Thymus (tissue), 11 donors: ENCODE data around the gene NIFK. TPM values are rescaled to one million over a fixed set of nuclear protein-coding genes. Genes with fewer than 3 reads are reported as not detected.
A peak's percentile ranks its signal among the peaks of the same experiment; 100 is the strongest.

Source experiments
- DNase-seq, 9 donors: peaks; one replicate each; pipeline ENCODE4 v3.0.0-alpha.2; 2013; ENCODE audit warnings: low spot score in 9 of 9, low read depth in 6 of 9, missing footprints in 1 of 9
- H3K27ac ChIP-seq, 2 donors: one replicate each; pipeline ENCODE4 v1.5.1; 2013; ENCODE audit warnings: control low read depth in 1 of 2, low read depth in 1 of 2, low read length in 1 of 2, mild to moderate bottlenecking in 1 of 2, moderate library complexity in 1 of 2
- H3K27me3 ChIP-seq, 2 donors: one replicate each; pipeline ENCODE4 v1.5.1; 2013; ENCODE audit warnings: low read length in 1 of 2; ENCODE audit not compliant: control insufficient read depth in 2 of 2, insufficient read depth in 1 of 2
- H3K36me3 ChIP-seq, 2 donors: one replicate each; pipeline ENCODE4 v1.5.1; 2013; ENCODE audit warnings: low read length in 1 of 2, mild to moderate bottlenecking in 1 of 2, moderate library complexity in 1 of 2; ENCODE audit not compliant: control insufficient read depth in 2 of 2, insufficient read depth in 2 of 2
- H3K4me1 ChIP-seq, 2 donors: one replicate each; pipeline ENCODE4 v1.5.1; 2013; ENCODE audit warnings: low read length in 2 of 2; ENCODE audit not compliant: control insufficient read depth in 2 of 2, insufficient read depth in 2 of 2
- H3K4me3 ChIP-seq, 2 donors: one replicate each; pipeline ENCODE4 v1.5.1; 2013; ENCODE audit warnings: low read length in 2 of 2, control low read depth in 1 of 2, mild to moderate bottlenecking in 1 of 2
- H3K9me3 ChIP-seq, 2 donors: one replicate each; pipeline ENCODE4 v1.5.1; 2013; ENCODE audit warnings: low read length in 1 of 2, mild to moderate bottlenecking in 1 of 2; ENCODE audit not compliant: control insufficient read depth in 2 of 2, insufficient read depth in 1 of 2
- WGBS: extraction: QIAGEN DNeasy Blood & Tissue Kit; methylation state at CpG from one replicate; pipeline ENCODE4 v1.1.7; 2013; 5-methylcytosine and 5-hydroxymethylcytosine counted together
- polyA plus RNA-seq: library from polyadenylated mRNA; stranded (reverse); fragments of 200-250 nt; gene quantifications from one replicate; pipeline ENCODE4 v1.2.3, GENCODE V29; 2013
- total RNA-seq: library from RNA; stranded (reverse); fragments of 120-200 nt; gene quantifications from one replicate; pipeline ENCODE4 v1.2.4, GENCODE V29; 2013
- donor health status: healthy.

NIFK gene
- total and polyA plus RNA-seq, 2 donors: 74.4 to 75.4 TPM

- no peaks in the 10 kb centered on the region for H3K27me3 ChIP-seq
- H3K4me1 ChIP-seq: peaks cover 0 to 4% of the 10 kb centered on the region in 2 donors
- no peak for DNase-seq
- peak overlapping the region; percentile 21 to 26 for H3K27ac ChIP-seq
- WGBS: 85% methylated on average over 6 of the region's 6 CpGs
- peaks cover 15 to 18% of the 10 kb centered on the region in 2 donors for H3K36me3 ChIP-seq
- H3K4me3 ChIP-seq: no peak overlapping the region
- H3K9me3 ChIP-seq: no peaks in the 10 kb centered on the region
These were observed 35.5 kb upstream of the NIFK start for GRCh38 chr2:121771976-121772742.

DNA sequence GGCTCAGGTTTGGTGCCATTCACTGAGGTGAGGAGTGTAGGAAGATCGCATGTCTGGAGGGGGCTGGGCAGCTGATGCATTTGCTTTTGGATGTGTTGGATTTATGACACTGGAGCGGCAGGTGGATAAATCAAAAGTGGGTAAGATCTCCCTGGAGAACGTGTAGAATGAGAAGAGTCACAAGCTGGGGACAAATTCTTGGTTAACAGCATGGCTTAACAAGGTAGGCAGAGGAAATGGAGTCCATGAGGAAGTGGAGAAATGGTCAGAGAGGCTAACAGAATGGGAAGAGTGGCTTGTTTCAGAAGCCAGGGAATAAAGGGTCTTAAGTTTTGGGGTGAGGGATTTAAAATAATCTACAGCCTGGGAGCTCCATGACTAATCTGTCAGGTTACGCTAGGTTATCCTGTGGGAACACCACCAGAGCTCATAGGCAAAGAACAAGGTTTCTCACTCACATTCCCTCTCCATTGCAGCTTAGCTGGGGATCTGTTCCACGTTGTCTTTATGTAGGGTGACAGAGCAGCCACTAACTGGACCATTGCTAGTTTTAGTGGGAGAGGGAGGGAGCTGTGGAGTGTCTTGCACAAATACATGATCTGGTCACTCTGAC lies 31.6 kb upstream of the NIFK start:
- Histone ChIP-seq H3K27me3 (no peaks in the 10 kb centered on the region), H3K4me3 (no peak overlapping the region), H3K9me3 (no peaks in the 10 kb centered on the region), H3K36me3 (peaks cover 44 to 56% of the 10 kb centered on the region in 2 donors), H3K4me1 (peaks cover 0 to 4% of the 10 kb centered on the region in 2 donors), H3K27ac (peak overlapping the region in 1 of 2 donors; percentile 38)
- no peak for DNase-seq
- 94% methylated on average over 5 of the region's 5 CpGs for WGBS

DNA sequence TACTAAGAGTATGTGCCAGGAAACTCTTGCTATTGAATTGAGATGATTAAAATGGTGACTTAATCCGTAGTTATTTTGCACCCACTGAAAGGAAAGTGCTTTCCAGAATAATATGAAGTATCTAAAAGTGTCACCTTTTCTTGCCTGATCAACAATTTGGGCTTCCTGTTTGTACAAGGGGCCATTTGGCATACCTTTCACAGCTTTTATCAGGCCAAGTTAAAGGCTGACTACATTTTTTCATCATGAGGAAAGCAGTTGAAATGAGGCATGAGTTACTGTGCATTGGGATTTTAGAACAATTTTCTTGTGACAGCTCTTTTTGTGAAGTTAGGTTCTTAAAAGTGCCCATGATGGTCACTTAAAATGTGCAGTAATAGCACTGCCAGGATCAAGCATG lies 29.9 kb upstream of the NIFK start:
- WGBS: 94% methylated on average over 1 of the region's 1 CpG
- Histone ChIP-seq H3K9me3 (no peaks in the 10 kb centered on the region), H3K4me1 (peaks cover 0 to under 1% of the 10 kb centered on the region in 2 donors), H3K27ac (peak overlapping the region in 1 of 2 donors; percentile 31), H3K36me3 (peaks cover 44 to 60% of the 10 kb centered on the region in 2 donors), H3K4me3 (no peak overlapping the region), H3K27me3 (no peaks in the 10 kb centered on the region)
- no peak for DNase-seq

DNA sequence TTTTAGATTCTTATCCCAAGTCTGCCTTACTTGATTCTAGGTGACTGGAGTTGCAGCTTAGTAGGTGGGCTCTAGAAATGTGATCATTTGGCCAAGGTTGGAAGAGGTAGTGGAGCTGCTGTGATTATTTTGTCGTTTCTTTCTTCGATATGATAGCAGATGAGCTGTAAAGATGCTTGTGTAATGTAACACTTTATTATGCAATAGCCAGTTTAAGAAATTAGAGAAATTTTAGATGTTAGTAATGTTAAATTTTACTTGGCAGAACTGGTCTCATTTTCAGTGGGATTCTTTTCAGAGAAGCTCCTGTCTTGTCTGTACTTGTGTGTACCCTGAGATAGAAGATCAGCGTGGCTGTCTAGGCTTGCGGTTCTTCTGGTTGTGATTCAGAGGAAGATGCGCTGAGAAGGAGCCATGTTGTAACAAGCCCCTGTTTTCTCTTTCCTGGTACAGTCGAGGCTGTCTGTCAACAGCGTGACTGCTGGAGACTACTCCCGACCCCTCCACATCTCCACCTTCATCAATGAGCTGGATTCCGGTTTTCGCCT lies 28.1 kb upstream of the NIFK start:
- Histone ChIP-seq H3K27ac (peak overlapping the region; percentile 48 to 62), H3K4me3 (no peak overlapping the region), H3K9me3 (no peaks in the 10 kb centered on the region), H3K36me3 (peaks cover 50 to 73% of the 10 kb centered on the region in 2 donors), H3K4me1 (no peaks in the 10 kb centered on the region), H3K27me3 (no peaks in the 10 kb centered on the region)
- 92% methylated on average over 10 of the region's 10 CpGs for WGBS
- peak in 1 of 9 donors; percentile 14 for DNase-seq

DNA sequence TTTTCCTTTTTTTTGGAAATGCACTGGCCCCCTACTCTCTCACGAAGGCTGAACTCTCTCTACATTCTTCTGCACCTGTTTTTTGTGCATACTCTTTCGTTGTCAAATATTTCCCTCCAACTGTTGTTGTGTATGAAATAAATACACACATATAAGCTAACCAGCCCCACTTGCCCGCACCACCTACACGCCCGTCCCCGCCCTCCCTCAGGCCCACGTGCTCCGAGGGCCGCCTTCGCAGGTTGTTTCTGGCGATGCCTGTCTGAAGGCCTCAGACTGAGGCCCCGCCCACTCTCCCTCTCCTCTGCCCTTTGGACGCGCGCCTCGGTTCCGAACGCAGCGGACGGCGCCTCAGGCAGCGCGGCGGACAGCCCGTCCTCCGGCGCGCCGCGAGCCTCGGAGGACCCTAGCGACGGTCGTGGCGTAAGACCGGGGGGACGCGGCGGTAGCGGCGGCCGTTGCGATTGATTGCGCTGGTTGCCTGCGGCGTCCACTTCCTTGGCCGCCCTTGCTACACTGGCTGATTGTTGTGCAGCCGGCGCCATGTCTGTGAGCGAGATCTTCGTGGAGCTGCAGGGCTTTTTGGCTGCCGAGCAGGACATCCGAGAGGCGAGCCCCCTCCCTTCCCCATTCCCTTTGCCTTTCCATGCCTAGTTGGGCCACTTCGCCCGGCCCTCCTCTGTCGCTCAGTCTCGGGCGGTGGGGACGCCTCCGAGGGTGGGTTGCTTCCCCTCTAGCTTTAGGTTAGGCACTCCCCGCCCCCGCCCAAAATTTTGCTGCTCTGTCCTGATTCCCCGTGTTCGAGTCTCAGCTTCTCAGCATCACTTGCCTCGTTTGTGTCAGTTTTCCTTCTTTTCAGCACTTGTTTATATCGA lies 18.8 kb upstream of the NIFK start, which contains the start of gene TSN:
TSN (plus strand) TSS at position 415 of the 875 bp plus-strand sequence; CDS start at position 544, 129 bp downstream.
- peaks cover 6 to 11% of the 10 kb centered on the region in 2 donors for H3K4me1 ChIP-seq
- H3K9me3 ChIP-seq: no peaks in the 10 kb centered on the region
- DNase-seq: peak; percentile 93 to 100 (median 99)
- WGBS: under 1% methylated on average over 67 of the region's 67 CpGs
- H3K4me3 ChIP-seq: peak within 1 kb of the TSS; percentile 87 to 97
- H3K27ac ChIP-seq: peak within 1 kb of the TSS; percentile 38 to 80
- peaks cover 9 to 15% of the 10 kb centered on the region in 2 donors for H3K36me3 ChIP-seq
- H3K27me3 ChIP-seq: no peaks in the 10 kb centered on the region

DNA sequence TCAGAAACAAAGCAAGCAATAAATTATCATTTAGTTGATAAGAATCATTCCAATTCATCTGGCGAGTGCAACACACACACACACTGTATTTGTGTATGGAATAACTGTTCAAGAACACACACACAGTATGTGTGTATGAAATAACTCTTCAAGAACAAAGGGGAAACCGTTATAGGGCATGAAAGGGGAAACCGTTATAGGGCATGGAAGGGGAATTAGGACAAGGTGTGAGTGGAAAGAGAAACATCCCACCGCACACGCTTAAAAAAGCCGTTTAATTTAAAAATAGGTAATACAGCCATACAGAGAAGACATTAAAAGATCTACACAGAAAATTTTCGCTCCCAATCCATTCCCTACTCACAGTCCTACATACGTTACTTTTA lies 18.2 kb upstream of the NIFK start:
- peaks cover 6 to 11% of the 10 kb centered on the region in 2 donors for H3K4me1 ChIP-seq
- H3K4me3 ChIP-seq: peak overlapping the region; percentile 87 to 97
- H3K36me3 ChIP-seq: peaks cover 4 to 8% of the 10 kb centered on the region in 2 donors
- 2% methylated on average over 8 of the region's 8 CpGs for WGBS
- H3K9me3 ChIP-seq: no peaks in the 10 kb centered on the region
- H3K27ac ChIP-seq: peak overlapping the region in 1 of 2 donors; percentile 41
- no peak for DNase-seq
- no peaks in the 10 kb centered on the region for H3K27me3 ChIP-seq

DNA sequence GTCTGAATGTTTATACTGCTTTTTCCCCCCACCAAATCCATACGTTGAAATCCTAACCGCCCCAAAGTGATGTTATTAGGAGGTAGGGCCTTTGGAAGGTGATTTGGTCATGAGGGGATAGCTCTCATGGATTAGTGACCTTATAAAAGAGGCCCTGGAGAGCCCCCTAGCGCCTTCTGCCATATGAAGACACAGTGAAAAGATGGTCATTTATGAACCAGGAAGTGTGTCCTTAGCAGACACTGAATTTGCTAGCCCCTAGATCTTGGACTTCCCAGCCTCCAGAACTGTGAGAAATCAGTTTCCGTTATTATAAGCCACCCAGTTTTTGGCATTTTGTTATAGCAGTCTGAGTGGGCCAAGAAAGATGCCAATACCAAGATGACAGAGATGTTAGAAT lies 11.5 kb upstream of the NIFK start:
- Histone ChIP-seq H3K27me3 (no peaks in the 10 kb centered on the region), H3K4me3 (no peak overlapping the region), H3K4me1 (no peaks in the 10 kb centered on the region), H3K27ac (no peak overlapping the region), H3K36me3 (no peaks in the 10 kb centered on the region), H3K9me3 (no peaks in the 10 kb centered on the region)
- 89% methylated on average over 4 of the region's 4 CpGs for WGBS
- peak in 1 of 9 donors; percentile 23 for DNase-seq

GRCh38 chr2:121746071-121746578 lies 9.4 kb upstream of the NIFK start:
- 89% methylated on average over 6 of the region's 6 CpGs for WGBS

More at GRCh38 chr2:121746071-121746578, 9.4 kb upstream of the NIFK start:
- Histone ChIP-seq H3K27ac (no peak overlapping the region), H3K4me3 (no peak overlapping the region), H3K9me3 (no peaks in the 10 kb centered on the region), H3K36me3 (no peaks in the 10 kb centered on the region), H3K27me3 (no peaks in the 10 kb centered on the region), H3K4me1 (no peaks in the 10 kb centered on the region)
- no peak for DNase-seq
